Measurements from ENCODE around the gene SH3RF1.

SH3RF1 gene

GRCh38 chr4:169103966-169104412, 166.8 kb downstream of the SH3RF1 start:
- DNase-seq (ENCODE audit: low read depth): no peak

GRCh38 chr4:169102026-169102425, 168.7 kb downstream of the SH3RF1 start:
- no peak for DNase-seq (ENCODE audit: low read depth)

- no peak for DNase-seq (ENCODE audit: low read depth)
These were observed 170.1 kb downstream of the SH3RF1 start for GRCh38 chr4:169100670-169101101.

GRCh38 chr4:169099771-169100180, 171.0 kb downstream of the SH3RF1 start:
- no peak for DNase-seq (ENCODE audit: low read depth)

GRCh38 chr4:169098969-169099690, 171.6 kb downstream of the SH3RF1 start:
- DNase-seq (ENCODE audit: low read depth): no peak

GRCh38 chr4:169098532-169098931, 172.2 kb downstream of the SH3RF1 start:
- no peak for DNase-seq (ENCODE audit: low read depth)

GRCh38 chr4:169098054-169098497, 172.7 kb downstream of the SH3RF1 start:
- DNase-seq (ENCODE audit: low read depth): no peak

GRCh38 chr4:169096221-169096620, 174.5 kb downstream of the SH3RF1 start:
- DNase-seq (ENCODE audit: low read depth): no peak

GRCh38 chr4:169094656-169095231, 176.0 kb downstream of the SH3RF1 start:
- DNase-seq (ENCODE audit: low read depth): no peak

- no peak for DNase-seq (ENCODE audit: low read depth)
These were observed 177.8 kb downstream of the SH3RF1 start for GRCh38 chr4:169092889-169093522.

GRCh38 chr4:169090484-169091215, 180.1 kb downstream of the SH3RF1 start:
- no peak for DNase-seq (ENCODE audit: low read depth)

GRCh38 chr4:169089004-169089403, 181.8 kb downstream of the SH3RF1 start:
- DNase-seq (ENCODE audit: low read depth): no peak

GRCh38 chr4:169084954-169085353, 185.8 kb downstream of the SH3RF1 start:
- no peak for DNase-seq (ENCODE audit: low read depth)

- no peak for DNase-seq (ENCODE audit: low read depth)
These were observed 189.8 kb downstream of the SH3RF1 start for GRCh38 chr4:169080981-169081380.

GRCh38 chr4:169079942-169080827, 190.6 kb downstream of the SH3RF1 start:
- peak; percentile 0 for DNase-seq (ENCODE audit: low read depth)

- DNase-seq (ENCODE audit: low read depth): no peak
These were observed 196.6 kb downstream of the SH3RF1 start for GRCh38 chr4:169074117-169074516.

GRCh38 chr4:169071747-169072146, 199.0 kb downstream of the SH3RF1 start:
- DNase-seq (ENCODE audit: low read depth): no peak

GRCh38 chr4:169070895-169071218, 199.9 kb downstream of the SH3RF1 start:
- DNase-seq (ENCODE audit: low read depth): no peak

GRCh38 chr4:169070071-169070894, 200.5 kb downstream of the SH3RF1 start:
- DNase-seq (ENCODE audit: low read depth): no peak

- DNase-seq (ENCODE audit: low read depth): no peak
These were observed 202.3 kb downstream of the SH3RF1 start for GRCh38 chr4:169068423-169068822.

GRCh38 chr4:169066934-169067333, 203.8 kb downstream of the SH3RF1 start:
- DNase-seq (ENCODE audit: low read depth): no peak

Data from stimulated activated CD8-positive, alpha-beta memory T cell treated with anti-CD3 and anti-CD28 coated beads, Interleukin-7, amount 100 ng/mL, for 24 hours (primary cell).